ENCODE results near the gene FAM193B.

GRCh38 chr5:177490311-177490991 lies 63.9 kb downstream of the FAM193B start:
- TF ChIP-seq, protein P1, sequence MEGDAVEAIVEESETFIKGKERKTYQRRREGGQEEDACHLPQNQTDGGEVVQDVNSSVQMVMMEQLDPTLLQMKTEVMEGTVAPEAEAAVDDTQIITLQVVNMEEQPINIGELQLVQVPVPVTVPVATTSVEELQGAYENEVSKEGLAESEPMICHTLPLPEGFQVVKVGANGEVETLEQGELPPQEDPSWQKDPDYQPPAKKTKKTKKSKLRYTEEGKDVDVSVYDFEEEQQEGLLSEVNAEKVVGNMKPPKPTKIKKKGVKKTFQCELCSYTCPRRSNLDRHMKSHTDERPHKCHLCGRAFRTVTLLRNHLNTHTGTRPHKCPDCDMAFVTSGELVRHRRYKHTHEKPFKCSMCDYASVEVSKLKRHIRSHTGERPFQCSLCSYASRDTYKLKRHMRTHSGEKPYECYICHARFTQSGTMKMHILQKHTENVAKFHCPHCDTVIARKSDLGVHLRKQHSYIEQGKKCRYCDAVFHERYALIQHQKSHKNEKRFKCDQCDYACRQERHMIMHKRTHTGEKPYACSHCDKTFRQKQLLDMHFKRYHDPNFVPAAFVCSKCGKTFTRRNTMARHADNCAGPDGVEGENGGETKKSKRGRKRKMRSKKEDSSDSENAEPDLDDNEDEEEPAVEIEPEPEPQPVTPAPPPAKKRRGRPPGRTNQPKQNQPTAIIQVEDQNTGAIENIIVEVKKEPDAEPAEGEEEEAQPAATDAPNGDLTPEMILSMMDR (IDR thresholded peaks at IDR 0.05; ENCODE audit: insufficient read depth, low read length), result no peak
- TF ChIP-seq REST (IDR thresholded peaks at IDR 0.05; ENCODE audit: insufficient replicate concordance, low read depth), result no peak
- no peak for TF ChIP-seq SPI1 (IDR thresholded peaks at IDR 0.05; ENCODE audit: borderline replicate concordance, low read depth)
- TF ChIP-seq POLR2AphosphoS5 (IDR thresholded peaks at IDR 0.05; ENCODE audit: low read depth), result no peak

All from HL-60 (cell line).